ENCODE measurements around the gene RBM26.

DNA sequence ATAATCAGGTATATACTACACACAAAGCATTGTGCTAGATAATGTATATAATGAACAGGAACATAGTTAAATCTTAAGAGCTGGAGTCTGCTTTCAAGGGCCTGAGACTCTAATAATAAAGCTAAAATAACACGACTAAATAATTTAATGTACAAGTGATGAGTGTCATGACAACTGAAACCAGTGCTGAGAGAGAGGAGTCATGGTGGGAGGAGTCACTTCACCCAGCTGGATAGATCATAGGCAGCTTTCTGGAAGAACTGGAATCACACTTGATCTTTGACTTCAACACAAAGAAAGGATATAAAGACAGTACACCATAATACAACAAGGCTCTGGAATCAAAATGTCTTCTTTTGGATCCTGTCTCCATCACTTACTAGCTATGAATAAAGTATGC, 7.1 kb downstream of the RBM26 start:
- TF ChIP-seq POLR2AphosphoS5 (IDR thresholded peaks at IDR 0.05) (no peak), EP300 (conservative IDR thresholded peaks at IDR 0.05; ENCODE audit: poor library complexity, severe bottlenecking) (no peak)
- TF ChIP-seq, protein P1, sequence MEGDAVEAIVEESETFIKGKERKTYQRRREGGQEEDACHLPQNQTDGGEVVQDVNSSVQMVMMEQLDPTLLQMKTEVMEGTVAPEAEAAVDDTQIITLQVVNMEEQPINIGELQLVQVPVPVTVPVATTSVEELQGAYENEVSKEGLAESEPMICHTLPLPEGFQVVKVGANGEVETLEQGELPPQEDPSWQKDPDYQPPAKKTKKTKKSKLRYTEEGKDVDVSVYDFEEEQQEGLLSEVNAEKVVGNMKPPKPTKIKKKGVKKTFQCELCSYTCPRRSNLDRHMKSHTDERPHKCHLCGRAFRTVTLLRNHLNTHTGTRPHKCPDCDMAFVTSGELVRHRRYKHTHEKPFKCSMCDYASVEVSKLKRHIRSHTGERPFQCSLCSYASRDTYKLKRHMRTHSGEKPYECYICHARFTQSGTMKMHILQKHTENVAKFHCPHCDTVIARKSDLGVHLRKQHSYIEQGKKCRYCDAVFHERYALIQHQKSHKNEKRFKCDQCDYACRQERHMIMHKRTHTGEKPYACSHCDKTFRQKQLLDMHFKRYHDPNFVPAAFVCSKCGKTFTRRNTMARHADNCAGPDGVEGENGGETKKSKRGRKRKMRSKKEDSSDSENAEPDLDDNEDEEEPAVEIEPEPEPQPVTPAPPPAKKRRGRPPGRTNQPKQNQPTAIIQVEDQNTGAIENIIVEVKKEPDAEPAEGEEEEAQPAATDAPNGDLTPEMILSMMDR (IDR thresholded peaks at IDR 0.05; ENCODE audit: poor library complexity, severe bottlenecking): no peak

All from neural cell (in vitro differentiated cells).